IPS-18a (cell line): ENCODE data around the gene PSAPL1.
"Not testable (repeated sequence)": the region's sequence is repeated elsewhere in the genome, so short reads cannot be mapped to it uniquely, and the experiment has no call there.

ENCODE experiments used
- H3K27ac ChIP-seq: one replicate; pipeline ENCODE4 v1.5.1; 2013; ENCODE audit warnings: low read length
- H3K27me3 ChIP-seq: one replicate; pipeline ENCODE4 v1.6.1; 2013; ENCODE audit warnings: mild to moderate bottlenecking, low read length; ENCODE audit not compliant: control insufficient read depth, insufficient read depth
- H3K36me3 ChIP-seq: one replicate; pipeline ENCODE4 v1.6.1; 2013; ENCODE audit warnings: low read depth, low read length; ENCODE audit not compliant: control insufficient read depth
- H3K4me1 ChIP-seq: one replicate; pipeline ENCODE4 v1.6.1; 2013; ENCODE audit warnings: low read depth, low read length; ENCODE audit not compliant: control insufficient read depth
- H3K4me3 ChIP-seq: one replicate; pipeline ENCODE4 v1.5.1; 2013; ENCODE audit warnings: low read length
- H3K9ac ChIP-seq: one replicate; pipeline ENCODE4 v1.6.1; 2013; ENCODE audit warnings: mild to moderate bottlenecking, low read length, moderate library complexity
- H3K9me3 ChIP-seq: one replicate; pipeline ENCODE4 v1.6.1; 2013; ENCODE audit warnings: low read depth, low read length; ENCODE audit not compliant: control insufficient read depth

The PSAPL1 gene

GRCh38 chr4:7458477-7458876, 23.7 kb upstream of the PSAPL1 start:
- Histone ChIP-seq H3K4me1 (no peaks in the 10 kb centered on the region), H3K27me3 (no peaks in the 10 kb centered on the region), H3K9me3 (no peaks in the 10 kb centered on the region), H3K4me3 (no peak overlapping the region), H3K27ac (no peak overlapping the region), H3K36me3 (no peaks in the 10 kb centered on the region), H3K9ac (no peak overlapping the region)

- no peak overlapping the region for H3K9ac ChIP-seq
- no peak overlapping the region for H3K27ac ChIP-seq
- H3K4me1 ChIP-seq: no peaks in the 10 kb centered on the region
- no peak overlapping the region for H3K4me3 ChIP-seq
- no peaks in the 10 kb centered on the region for H3K36me3 ChIP-seq
- no peaks in the 10 kb centered on the region for H3K9me3 ChIP-seq
- no peaks in the 10 kb centered on the region for H3K27me3 ChIP-seq
Observed at GRCh38 chr4:7458066-7458425, 23.3 kb upstream of the PSAPL1 start.

- Histone ChIP-seq H3K36me3 (no peaks in the 10 kb centered on the region), H3K4me1 (no peaks in the 10 kb centered on the region), H3K9ac (no peak overlapping the region), H3K4me3 (no peak overlapping the region), H3K27ac (no peak overlapping the region), H3K9me3 (no peaks in the 10 kb centered on the region), H3K27me3 (no peaks in the 10 kb centered on the region)
Observed at GRCh38 chr4:7457201-7458065, 22.7 kb upstream of the PSAPL1 start.

GRCh38 chr4:7452802-7453201, 18.1 kb upstream of the PSAPL1 start:
- not testable (repeated sequence) for H3K27ac ChIP-seq, H3K4me3 ChIP-seq, H3K27me3 ChIP-seq, H3K4me1 ChIP-seq, H3K36me3 ChIP-seq, H3K9ac ChIP-seq, H3K9me3 ChIP-seq

- Histone ChIP-seq H3K27ac (no peak overlapping the region), H3K36me3 (no peaks in the 10 kb centered on the region), H3K4me3 (no peak overlapping the region), H3K4me1 (no peaks in the 10 kb centered on the region), H3K9me3 (no peaks in the 10 kb centered on the region), H3K27me3 (no peaks in the 10 kb centered on the region), H3K9ac (no peak overlapping the region)
Observed at GRCh38 chr4:7451800-7452199, 17.1 kb upstream of the PSAPL1 start.

- no peaks in the 10 kb centered on the region for H3K9me3 ChIP-seq
- no peak overlapping the region for H3K9ac ChIP-seq
- no peaks in the 10 kb centered on the region for H3K27me3 ChIP-seq
- H3K36me3 ChIP-seq: no peaks in the 10 kb centered on the region
- H3K27ac ChIP-seq: no peak overlapping the region
- no peak overlapping the region for H3K4me3 ChIP-seq
- no peaks in the 10 kb centered on the region for H3K4me1 ChIP-seq
Observed at GRCh38 chr4:7451434-7451789, 16.7 kb upstream of the PSAPL1 start.

GRCh38 chr4:7450775-7451433, 16.2 kb upstream of the PSAPL1 start:
- no peaks in the 10 kb centered on the region for H3K4me1 ChIP-seq
- no peaks in the 10 kb centered on the region for H3K27me3 ChIP-seq
- no peaks in the 10 kb centered on the region for H3K36me3 ChIP-seq
- no peaks in the 10 kb centered on the region for H3K9me3 ChIP-seq
- no peak overlapping the region for H3K27ac ChIP-seq
- H3K4me3 ChIP-seq: no peak overlapping the region
- no peak overlapping the region for H3K9ac ChIP-seq

GRCh38 chr4:7448036-7448435, 13.3 kb upstream of the PSAPL1 start:
- H3K4me1 ChIP-seq: no peaks in the 10 kb centered on the region
- no peaks in the 10 kb centered on the region for H3K27me3 ChIP-seq

GRCh38 chr4:7447236-7447635, 12.5 kb upstream of the PSAPL1 start:
- Histone ChIP-seq H3K9ac (no peak overlapping the region), H3K27ac (no peak overlapping the region), H3K36me3 (no peaks in the 10 kb centered on the region), H3K4me1 (no peaks in the 10 kb centered on the region), H3K4me3 (no peak overlapping the region), H3K9me3 (no peaks in the 10 kb centered on the region), H3K27me3 (no peaks in the 10 kb centered on the region)

More at GRCh38 chr4:7448036-7448435, 13.3 kb upstream of the PSAPL1 start:
- Histone ChIP-seq H3K36me3 (no peaks in the 10 kb centered on the region), H3K9ac (no peak overlapping the region), H3K4me3 (no peak overlapping the region), H3K9me3 (no peaks in the 10 kb centered on the region), H3K27ac (no peak overlapping the region)

GRCh38 chr4:7444731-7445130, 10.0 kb upstream of the PSAPL1 start:
- Histone ChIP-seq H3K4me3 (no peak overlapping the region), H3K4me1 (no peaks in the 10 kb centered on the region), H3K9me3 (no peaks in the 10 kb centered on the region), H3K27ac (no peak overlapping the region), H3K27me3 (no peaks in the 10 kb centered on the region), H3K9ac (no peak overlapping the region), H3K36me3 (no peaks in the 10 kb centered on the region)

GRCh38 chr4:7444314-7444713, 9.6 kb upstream of the PSAPL1 start:
- H3K27me3 ChIP-seq: no peaks in the 10 kb centered on the region
- H3K27ac ChIP-seq: no peak overlapping the region
- no peaks in the 10 kb centered on the region for H3K36me3 ChIP-seq
- no peak overlapping the region for H3K9ac ChIP-seq
- H3K4me3 ChIP-seq: no peak overlapping the region
- no peaks in the 10 kb centered on the region for H3K9me3 ChIP-seq
- no peaks in the 10 kb centered on the region for H3K4me1 ChIP-seq
